ENCODE measurements around the gene EDAR.

Gene EDAR

DNA sequence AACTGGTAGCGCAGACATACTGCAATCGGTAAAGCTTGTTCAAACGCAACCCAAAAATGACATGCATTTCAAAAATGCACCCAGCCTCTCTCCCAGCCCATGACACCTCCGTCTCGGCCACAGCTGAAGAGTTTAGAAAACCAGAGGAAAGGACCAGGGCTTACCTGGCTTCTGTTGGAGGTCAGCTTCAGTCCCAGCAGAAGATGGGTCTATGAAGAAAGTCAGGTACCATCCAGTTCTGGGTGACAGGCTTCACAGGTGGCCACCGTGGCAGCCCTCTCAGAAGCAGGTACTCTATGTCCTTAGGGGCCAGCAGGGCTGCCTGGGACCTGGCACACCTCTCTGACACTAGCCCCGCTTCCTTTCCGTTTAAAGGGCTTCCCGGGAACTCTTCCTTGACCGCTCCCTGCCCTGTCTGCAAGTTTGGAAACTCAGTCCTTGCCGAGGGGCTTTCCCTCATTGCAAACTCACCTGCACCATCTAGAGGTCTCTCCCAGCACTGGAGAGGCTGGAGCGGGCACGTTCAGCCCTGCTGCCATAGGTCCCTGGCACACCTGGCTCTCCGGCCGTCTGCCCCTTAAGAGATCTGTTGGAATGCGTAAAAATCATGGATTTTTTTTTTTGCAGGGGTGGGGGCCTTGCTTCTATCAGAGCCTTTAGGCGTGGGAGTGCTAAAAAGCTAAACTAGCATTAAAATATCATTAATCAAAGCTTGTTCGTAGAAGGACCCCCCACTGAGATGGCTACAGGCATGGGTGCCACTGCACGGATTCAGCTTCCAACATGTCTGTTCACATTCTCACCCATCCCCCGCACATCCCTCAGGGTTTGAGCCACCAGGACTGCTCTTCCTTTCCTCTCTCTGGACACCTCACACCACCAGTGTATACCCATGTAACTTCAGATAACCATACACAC lies at the start of gene EDAR:
EDAR (minus strand) TSS at position 425 of the 918 bp plus-strand sequence. CDS start 58,206 bp downstream, outside the sequence.
- DNase-seq (ENCODE audit: low spot score): peak; percentile 14

- DNase-seq (ENCODE audit: low spot score): no peak
These were observed 44.2 kb upstream of the EDAR start for GRCh38 chr2:109033171-109033570.

DNA sequence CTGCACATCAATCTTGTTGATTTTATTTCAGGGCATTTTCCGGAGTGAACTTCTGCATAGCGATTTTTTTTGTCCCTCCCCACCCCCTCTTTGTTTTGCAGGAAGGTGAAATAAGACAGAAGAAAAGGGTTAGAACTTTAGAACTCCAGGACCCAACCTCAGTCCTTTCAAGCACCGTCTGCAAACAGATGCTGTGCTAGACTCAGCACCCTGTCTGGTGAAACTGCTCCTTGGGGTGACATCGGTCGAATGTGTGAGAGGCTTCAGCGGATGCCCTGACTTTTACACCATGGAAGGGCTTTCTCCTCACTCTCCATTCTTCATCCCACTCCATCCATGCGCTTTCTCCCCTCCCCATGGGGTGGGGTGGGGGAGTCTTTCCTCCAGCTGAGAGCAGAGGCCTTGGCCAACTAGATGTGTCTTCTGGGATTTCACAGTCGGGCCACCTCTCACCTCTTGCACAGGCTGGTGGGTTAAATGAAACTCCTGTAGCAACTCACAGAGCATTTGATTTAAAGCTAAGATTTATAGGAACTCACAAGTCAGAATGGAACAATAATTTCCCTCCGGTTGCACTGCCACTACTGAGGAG lies 43.3 kb upstream of the EDAR start:
- DNase-seq (ENCODE audit: low spot score): no peak

DNA sequence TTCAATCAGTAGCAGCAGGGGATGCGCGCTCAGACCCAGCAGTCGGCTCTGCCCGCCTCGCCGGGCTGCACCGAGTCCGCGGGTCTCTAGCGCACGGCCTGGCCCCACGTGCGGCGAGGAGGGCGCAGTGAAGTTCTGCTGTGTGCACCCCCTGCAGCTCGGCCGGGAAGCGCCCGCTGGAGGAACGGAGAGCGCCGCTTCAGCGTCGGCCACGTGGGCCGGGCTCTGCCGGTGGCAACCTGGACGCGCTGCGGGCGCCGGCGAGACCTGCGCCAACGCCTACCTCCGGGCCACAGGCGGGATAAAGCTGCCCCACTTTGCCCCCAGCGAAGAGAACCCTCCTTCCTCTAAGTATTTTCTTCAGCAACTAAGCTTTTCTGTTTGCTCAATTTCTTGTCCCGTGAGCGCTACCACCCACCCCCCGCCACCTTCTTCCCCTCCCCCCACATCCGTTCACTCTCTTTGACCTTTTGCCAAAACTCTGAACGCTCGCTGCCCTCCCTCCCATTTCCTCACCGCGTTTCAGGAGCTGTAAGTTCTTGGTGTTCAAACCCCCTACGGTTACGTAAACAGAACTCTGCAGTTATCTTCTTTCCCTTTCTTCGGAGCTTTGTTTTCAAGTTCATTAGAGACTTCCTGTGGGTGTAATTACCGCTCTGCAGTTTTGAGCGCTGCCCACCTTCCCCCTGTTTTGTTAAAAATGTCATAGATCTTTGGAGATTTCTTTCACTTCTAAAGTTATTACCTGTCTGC lies 42.6 kb upstream of the EDAR start:
- DNase-seq (ENCODE audit: low spot score): peak; percentile 32

DNA sequence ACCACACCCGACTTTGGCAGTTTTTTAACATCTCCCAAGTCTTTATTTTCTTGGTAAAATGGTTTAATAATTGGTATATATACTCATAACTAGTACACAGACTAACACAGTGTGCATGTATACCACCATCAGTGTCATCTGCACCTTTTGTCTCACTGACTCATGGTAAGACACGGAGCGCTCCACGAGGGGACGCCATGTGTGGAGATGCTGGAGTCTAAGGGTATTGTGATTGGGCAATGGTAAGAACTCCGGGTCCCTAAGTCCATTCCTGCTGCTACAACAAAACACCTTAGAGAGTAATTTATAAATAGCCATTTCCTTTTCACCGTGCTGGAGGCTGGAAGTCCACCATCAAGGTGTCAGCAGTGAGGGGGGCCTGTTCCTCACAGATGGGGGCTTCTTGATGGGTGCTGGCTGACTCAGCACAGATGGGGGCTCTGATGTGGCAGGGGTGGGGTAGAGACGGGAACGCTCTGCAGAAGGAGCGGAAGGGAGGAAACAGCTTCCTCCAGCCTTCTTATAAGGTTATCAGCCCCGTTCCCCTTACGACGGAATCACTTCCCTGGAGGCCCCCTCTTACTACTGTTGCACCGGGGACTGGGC lies 42.0 kb upstream of the EDAR start:
- DNase-seq (ENCODE audit: low spot score): no peak

DNA sequence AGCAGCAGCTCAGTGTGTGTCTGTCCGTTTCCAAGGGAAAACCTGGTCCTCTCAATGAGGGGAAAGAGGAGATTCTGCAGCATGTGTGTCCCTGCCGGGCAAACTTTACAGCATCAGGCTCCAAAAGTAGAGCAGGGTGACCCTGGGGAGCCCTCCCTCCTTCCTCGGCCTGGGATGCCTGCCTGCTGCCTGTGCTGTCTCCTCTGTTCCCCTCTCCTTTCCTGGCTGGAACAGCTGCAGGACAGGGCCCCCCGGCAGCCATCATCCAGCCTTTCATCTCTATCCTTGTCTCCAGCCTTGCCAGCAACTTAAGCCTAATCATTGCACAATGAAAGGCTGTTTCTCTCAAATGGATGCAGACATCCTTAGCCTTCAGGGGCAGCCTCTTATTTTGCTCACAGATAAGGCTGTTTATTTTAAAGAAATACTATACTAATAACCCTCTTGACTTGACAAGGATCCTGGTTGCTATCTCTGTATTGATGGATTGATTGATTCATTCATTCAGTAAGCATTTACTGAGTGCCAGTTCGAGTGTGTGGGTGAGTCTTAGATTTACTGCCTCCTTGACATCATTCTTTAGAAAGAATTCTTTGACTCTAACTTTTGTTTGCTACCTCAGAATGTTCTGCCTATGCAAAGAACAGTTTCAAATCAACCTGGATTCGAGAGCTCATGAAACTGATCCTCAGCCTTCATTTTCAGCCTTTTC lies 40.6 kb upstream of the EDAR start:
- DNase-seq (ENCODE audit: low spot score): no peak

DNA sequence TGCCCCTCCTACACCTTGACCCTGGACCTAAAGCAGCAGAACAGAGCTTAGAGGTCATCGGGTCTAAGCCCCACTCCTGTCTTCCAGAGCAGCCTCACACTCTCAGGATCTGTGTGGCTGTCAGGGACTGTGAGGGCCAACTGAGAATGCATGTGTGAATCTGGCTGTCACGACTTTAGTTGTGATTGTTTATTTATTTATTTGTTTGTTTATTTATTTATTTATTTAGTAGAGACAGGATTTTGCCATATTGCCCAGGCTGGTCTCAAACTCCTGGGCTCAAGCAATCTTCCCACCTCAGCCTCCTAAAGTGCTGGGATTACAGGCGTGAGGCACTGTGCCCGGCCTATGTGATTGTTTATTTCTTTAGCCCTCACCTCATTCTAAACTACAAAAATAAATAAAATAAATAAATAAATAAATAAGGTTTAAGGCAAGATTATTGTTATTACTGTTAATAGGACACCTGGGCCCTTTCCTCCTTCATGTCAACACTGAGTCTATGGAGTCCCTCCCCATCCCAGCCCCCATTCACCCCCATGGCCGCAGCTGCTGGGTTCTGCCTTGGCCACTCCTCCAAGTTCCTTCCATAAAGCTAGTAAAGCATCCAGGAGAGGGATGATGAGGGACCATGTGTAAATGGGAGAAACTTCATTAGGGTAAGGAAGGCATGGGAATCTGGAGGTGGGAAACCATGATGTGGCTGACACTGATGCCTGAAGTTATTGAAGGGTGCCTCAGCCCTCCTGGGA lies 39.9 kb upstream of the EDAR start:
- DNase-seq (ENCODE audit: low spot score): no peak

DNA sequence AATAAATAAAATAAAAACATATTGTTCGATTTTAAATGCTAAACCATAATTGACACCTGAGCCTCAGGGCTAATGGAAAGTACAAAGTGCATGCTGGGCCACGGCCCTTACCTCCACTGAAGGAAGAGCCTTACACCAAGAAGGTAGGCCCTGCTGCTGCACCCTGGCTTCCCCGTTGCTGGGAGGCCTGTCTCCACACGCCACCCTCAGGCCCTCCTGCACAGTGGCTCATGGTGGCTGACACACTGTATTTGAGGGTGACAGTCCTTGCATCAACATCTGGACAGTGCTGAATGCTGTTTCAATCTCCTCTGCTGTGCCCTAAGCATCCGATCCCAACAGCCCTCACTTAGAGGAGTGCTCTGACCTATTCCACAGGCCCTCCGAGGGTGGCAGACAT lies 39.3 kb upstream of the EDAR start:
- no peak for DNase-seq (ENCODE audit: low spot score)

DNA sequence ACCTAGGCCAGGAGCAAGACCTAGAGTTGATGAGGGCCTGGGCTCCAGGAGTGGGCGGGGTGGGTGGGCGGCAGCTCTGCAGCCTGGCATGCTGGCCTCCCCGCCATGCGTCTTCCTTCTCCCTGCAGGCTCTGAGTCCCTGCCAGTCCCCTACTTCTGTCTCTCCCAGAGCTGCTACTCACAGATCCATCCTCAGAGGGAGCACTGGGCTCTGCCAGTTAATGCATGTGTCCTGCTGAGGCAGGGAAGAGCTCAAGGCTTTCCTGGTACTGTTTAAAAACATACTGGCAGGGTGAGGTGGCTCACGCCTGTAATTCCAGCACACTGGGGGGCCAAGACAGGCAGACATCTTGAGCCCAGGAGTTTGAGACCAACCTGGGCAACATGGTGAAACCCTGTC lies 38.7 kb upstream of the EDAR start:
- DNase-seq (ENCODE audit: low spot score): no peak

DNA sequence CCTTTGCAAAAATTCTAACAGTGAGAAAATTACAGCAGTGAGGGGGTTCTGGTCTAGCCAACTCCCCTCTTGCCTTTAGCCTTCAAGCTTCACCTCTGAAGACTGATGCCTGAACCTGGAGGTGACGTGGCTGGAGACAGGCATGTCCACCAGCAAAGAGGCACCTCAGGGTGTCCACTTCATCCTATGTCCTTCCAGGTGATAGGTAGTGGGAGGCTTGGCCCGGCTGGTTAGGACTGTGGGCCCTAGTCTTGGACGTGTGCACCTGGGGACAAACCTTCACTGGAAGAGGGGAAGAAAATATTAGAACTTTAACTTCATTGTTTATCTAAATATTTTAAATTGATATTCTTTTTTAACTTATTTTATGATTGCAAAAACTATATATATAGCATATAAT lies 35.5 kb upstream of the EDAR start:
- no peak for DNase-seq (ENCODE audit: low spot score)

DNA sequence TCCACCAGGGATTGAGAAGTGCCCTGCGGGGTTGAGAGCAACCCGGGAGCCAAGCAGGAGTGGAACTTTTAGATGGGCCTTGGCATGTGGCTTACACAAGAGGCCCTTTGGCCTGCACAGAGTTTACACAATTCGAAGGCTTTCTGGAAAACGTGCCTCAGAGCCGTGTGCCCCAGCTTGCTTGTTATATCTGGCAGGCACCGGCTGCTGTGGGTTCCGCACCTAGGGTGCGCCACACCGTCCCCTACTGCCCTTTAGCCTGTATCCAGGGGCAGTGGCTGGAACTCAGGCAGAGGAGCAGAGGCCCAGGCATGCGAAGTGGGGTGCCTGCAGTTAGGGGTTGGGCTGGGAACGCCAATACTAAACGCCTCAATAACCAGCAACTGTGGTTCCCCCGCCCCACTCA lies 32.9 kb upstream of the EDAR start:
- DNase-seq (ENCODE audit: low spot score): no peak

DNA sequence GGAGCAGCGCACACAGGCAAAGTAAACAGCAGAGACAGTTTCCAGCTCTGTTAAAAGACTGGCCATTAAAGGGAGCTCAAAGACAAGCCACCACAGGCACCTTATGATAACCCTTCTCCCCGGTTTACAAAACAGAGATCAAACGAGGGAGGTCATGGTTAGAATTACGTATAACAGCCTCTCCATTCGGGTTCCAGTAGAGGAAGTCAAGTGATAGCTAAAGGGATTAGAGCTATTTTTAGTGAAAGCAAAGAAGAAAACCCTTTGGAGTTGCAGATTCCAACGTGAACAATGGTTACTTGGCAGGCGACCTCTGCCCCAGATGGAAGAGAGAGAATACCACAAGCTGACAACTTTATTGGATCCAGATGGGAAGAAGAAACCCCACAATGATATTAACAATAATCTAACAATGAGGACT lies 31.2 kb upstream of the EDAR start:
- no peak for DNase-seq (ENCODE audit: low spot score)

DNA sequence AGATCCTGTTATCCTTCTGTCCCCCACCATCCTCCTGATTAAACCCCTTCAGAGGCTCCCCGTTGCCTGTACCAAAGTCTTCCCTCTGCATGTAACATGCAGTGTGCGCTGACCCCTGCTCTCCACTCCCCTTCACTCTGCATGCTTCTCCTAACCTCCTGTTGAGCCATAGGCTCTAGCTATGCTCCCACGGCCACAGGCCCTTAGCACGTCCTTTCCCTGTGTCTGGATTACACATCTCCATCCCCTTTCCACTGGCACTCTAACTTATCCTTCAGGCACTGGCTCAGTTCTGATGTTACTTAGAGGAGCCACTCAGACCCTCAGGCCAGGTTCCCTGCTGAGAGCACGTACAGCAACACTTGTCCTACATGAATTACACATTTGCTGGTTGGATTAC lies 29.4 kb upstream of the EDAR start:
- no peak for DNase-seq (ENCODE audit: low spot score)

GRCh38 chr2:109017017-109017416 lies 28.0 kb upstream of the EDAR start:
- no peak for DNase-seq (ENCODE audit: low spot score)

GRCh38 chr2:109016376-109016775 lies 27.4 kb upstream of the EDAR start:
- DNase-seq (ENCODE audit: low spot score): no peak

- DNase-seq (ENCODE audit: low spot score): no peak
These were observed 25.5 kb upstream of the EDAR start for GRCh38 chr2:109014476-109014875.

GRCh38 chr2:109013051-109013450 lies 24.0 kb upstream of the EDAR start:
- no peak for DNase-seq (ENCODE audit: low spot score)

- DNase-seq (ENCODE audit: low spot score): no peak
These were observed 21.0 kb upstream of the EDAR start for GRCh38 chr2:109009920-109010610.

DNA sequence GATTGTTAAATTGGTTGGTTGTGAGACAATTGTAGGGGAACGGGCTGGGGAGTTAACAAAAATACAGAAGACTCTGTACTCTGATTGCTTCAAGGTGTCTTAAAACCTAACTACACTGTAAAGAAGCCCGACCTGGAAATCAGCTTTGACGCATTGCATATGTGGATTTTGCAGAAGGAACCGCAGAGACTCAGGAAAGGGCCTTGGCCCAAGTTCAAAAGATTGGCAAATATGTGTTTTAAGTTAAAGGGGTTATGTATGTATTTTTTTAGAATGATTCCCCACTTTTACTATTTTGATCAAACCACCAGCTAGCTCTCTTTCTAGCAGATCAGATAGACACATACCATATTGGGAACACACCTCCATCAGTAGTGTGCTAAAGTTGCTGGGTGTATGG lies 18.0 kb upstream of the EDAR start:
- DNase-seq (ENCODE audit: low spot score): no peak

DNA sequence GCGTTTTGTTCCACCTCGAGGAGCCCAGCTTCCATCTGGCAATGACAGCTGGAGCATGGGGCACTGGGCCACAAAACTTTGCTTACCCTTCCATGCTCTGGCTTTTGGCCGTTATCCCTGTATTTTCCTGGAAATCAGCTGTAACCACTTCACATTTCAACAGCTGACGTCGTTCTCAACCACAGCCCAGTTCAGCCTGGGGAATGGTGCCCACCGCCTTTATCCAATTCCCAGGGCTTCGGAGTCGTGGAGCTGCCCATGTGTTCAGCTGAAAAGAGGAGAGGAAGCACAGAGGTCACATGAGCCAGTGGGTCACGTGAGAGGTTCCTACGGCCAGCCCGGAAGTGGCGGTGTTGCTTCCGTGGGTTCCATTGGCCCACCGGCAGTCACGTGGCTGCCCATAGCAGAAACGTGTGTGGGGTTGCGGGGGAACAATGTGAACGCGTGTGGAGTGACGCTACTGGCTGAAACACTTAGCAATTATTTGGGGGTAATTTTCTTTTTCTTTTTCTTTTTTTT lies 16.7 kb upstream of the EDAR start:
- DNase-seq (ENCODE audit: low spot score): no peak

All from germinal center (tissue), 1 donor.